HepG2 (cell line): ENCODE results near the gene KIRREL3. TPM values are rescaled to one million over a fixed set of nuclear protein-coding genes. Genes with fewer than 3 reads are reported as not detected.

Experiments
- ATAC-seq: fragments of 200-7000 bp; cut with Tn5 transposase; 3 replicates; pipeline ENCODE4 v1.9.1; 2020; ENCODE audit warnings: mild to moderate bottlenecking, moderate library complexity
- BruUV-seq: library from RNA; stranded (reverse); fragments of 400-500 nt; replicated peaks from 2 replicates; lab custom pipeline; 2021; lab: Mats Ljungman, UMichigan
- CTCF ChIA-PET: fragments of 300-600 bp; formaldehyde crosslinking; extraction: SDS; loops from one replicate; lab custom pipeline; 2021; ENCODE audit warnings: low total read pairs, inconsistent platforms, low intra/inter-chr PET ratio; lab: Yijun Ruan, JAX
- POLR2A ChIA-PET: fragments of 350-600 bp; sonication (Branson Sonifier 250); formaldehyde crosslinking; loops from one replicate; lab custom pipeline; 2020; ENCODE audit warnings: antibody characterized with exemption, inconsistent platforms; lab: Yijun Ruan, JAX
- DNase-seq: peaks from one replicate; pipeline ENCODE4 v3.0.0-alpha.2; 2015; ENCODE audit warnings: low spot score
- FAIRE-seq: peaks from 3 replicates; lab custom pipeline; 2011; peaks lifted over from hg19 to GRCh38; lab: Jason Lieb, UNC
- H2AFZ ChIP-seq: one replicate; pipeline ENCODE4 v1.6.1; 2011; ENCODE audit warnings: low read length, inconsistent platforms
- H3K27ac ChIP-seq: fragments of 300-600 bp; 3 replicates; pipeline ENCODE4 v1.8.0; 2011; ENCODE audit warnings: mixed run types, mild to moderate bottlenecking, mixed read lengths, low read length, inconsistent platforms; ENCODE audit not compliant: insufficient read depth; ENCODE audit errors: extremely low read length
- H3K27me3 ChIP-seq, 2 experiments: fragments of 200-600 bp in 1 of 2; 2 replicates in 1 of 2; 3 replicates in 1 of 2; pipeline versions ENCODE4 v1.6.0 to v1.8.0; 2011; ENCODE audit warnings: low read length in 2 of 2, mild to moderate bottlenecking in 2 of 2, moderate library complexity in 2 of 2, inconsistent platforms in 1 of 2; ENCODE audit not compliant: insufficient read depth in 2 of 2, control insufficient read depth in 1 of 2
- H3K36me3 ChIP-seq, 2 experiments: fragments of 200-600 bp in 1 of 2; replicated peaks in 1 of 2; 2 replicates in 1 of 2; 3 replicates in 1 of 2; pipeline versions ENCODE4 v1.5.1 to v1.8.0; 2011; ENCODE audit warnings: low read length in 2 of 2, inconsistent platforms in 1 of 2; ENCODE audit not compliant: insufficient read depth in 2 of 2, control insufficient read depth in 1 of 2
- H3K4me1 ChIP-seq: 2 replicates; pipeline ENCODE4 v1.5.1; 2012; ENCODE audit warnings: low read length, inconsistent platforms; ENCODE audit not compliant: insufficient read depth
- H3K4me2 ChIP-seq: 2 replicates; pipeline ENCODE4 v1.6.0; 2011; ENCODE audit warnings: low read depth, low read length, inconsistent platforms
- H3K4me3 ChIP-seq, 3 experiments: fragments of 200-600 bp in 1 of 3; sonication (generic), shearing (Covaris generic) in 1 of 3; replicated peaks in 1 of 3; 2 replicates each; pipeline ENCODE4 v1.5.1; 2011 to 2016; ENCODE audit warnings: low read length in 3 of 3, inconsistent platforms in 2 of 3, low read depth in 2 of 3, mild to moderate bottlenecking in 2 of 3, control low read depth in 1 of 3, mixed read lengths in 1 of 3; ENCODE audit not compliant: insufficient read depth in 1 of 3
- H3K79me2 ChIP-seq: one replicate; pipeline ENCODE4 v1.6.1; 2011; ENCODE audit warnings: low read length, inconsistent platforms; ENCODE audit not compliant: insufficient read depth
- H3K9ac ChIP-seq: 2 replicates; pipeline ENCODE4 v1.6.0; 2011; ENCODE audit warnings: mild to moderate bottlenecking, low read depth, low read length, inconsistent platforms; ENCODE audit not compliant: insufficient read depth
- H3K9me3 ChIP-seq: 2 replicates; pipeline ENCODE4 v1.5.1; 2012; ENCODE audit warnings: mild to moderate bottlenecking, low read length
- H4K20me1 ChIP-seq: 2 replicates; pipeline ENCODE4 v1.6.0; 2011; ENCODE audit warnings: inconsistent platforms, mild to moderate bottlenecking, low read length, moderate library complexity; ENCODE audit not compliant: insufficient read depth
- CBFB ChIP-seq: sonication (generic); formaldehyde crosslinking; IDR thresholded peaks from 2 replicates; pipeline ENCODE4 v1.4.0; 2020; ENCODE audit warnings: missing genetic modification reagents
- ETV5 ChIP-seq: IDR thresholded peaks from 2 replicates; pipeline ENCODE4 v1.6.1; 2018; ENCODE audit warnings: missing biosample characterization, missing genetic modification reagents, inconsistent platforms, borderline replicate concordance
- SMARCE1 ChIP-seq: fragments of 450-650 bp; IDR thresholded peaks from 2 replicates; pipeline ENCODE4 v1.6.1; 2017; ENCODE audit warnings: borderline replicate concordance
- ZBTB44 ChIP-seq: sonication (generic); formaldehyde crosslinking; IDR thresholded peaks from 2 replicates; pipeline ENCODE4 v1.4.0; 2020; ENCODE audit warnings: missing genetic modification reagents
- ZNF563 ChIP-seq: sonication (generic); formaldehyde crosslinking; IDR thresholded peaks from 2 replicates; pipeline ENCODE4 v1.8.0; 2022; ENCODE audit warnings: mild to moderate bottlenecking, moderate library complexity, missing genetic modification reagents
- ZNF569 ChIP-seq: sonication (generic); formaldehyde crosslinking; IDR thresholded peaks from 2 replicates; pipeline ENCODE4 v1.5.0; 2020; ENCODE audit warnings: mild to moderate bottlenecking, missing genetic modification reagents, moderate library complexity, borderline replicate concordance
- WGBS: methylation state at CpG from one replicate; pipeline ENCODE4 v1.1.6; 2017; ENCODE audit warnings: low lambda C conversion rate; 5-methylcytosine and 5-hydroxymethylcytosine counted together
- in situ Hi-C: cut with HindIII; loops from 2 replicates; pipeline ENCODE4 v1.10.0; 2017; ENCODE audit warnings: low pct_unique_long_range_greater_than_20kb; ENCODE audit not compliant: extremely low pct_ligation_motif_present
- intact Hi-C: fragments of 100-400 bp; cut with micrococcal nuclease; formaldehyde crosslinking; loops from one replicate; pipeline ENCODE4 v1.10.0; 2022; ENCODE audit not compliant: unreplicated experiment
- polyA plus RNA-seq, 8 experiments: library from polyadenylated mRNA; depleted of rRNA in 3 of 8; stranded (reverse) in 7 of 8; unstranded in 1 of 8; fragments of >200 nt; fragmentation: Illumina TruSeq in 4 of 8; extraction: Trizol in 4 of 8; gene quantifications; 2 replicates each; pipeline versions ENCODE4 v1.2.1 to v1.2.3, GENCODE V29; 2011 to 2016; ENCODE audit warnings: low read depth in 4 of 8, missing spikeins in 1 of 8, mixed read lengths in 1 of 8; ENCODE audit not compliant: insufficient read depth in 1 of 8
- total RNA-seq, 5 experiments: library from RNA; depleted of rRNA; stranded (reverse); fragments of >200 nt; fragmentation: Illumina TruSeq; extraction: Trizol; gene quantifications; 2 replicates each; pipeline ENCODE4 v1.2.3, GENCODE V29; 2016; ENCODE audit warnings: low read depth in 1 of 5
- TF ChIP-seq, protein P1 (sequence below): sonication (generic); formaldehyde crosslinking; IDR thresholded peaks from 2 replicates; pipeline ENCODE4 v1.4.0; 2020; ENCODE audit warnings: missing genetic modification reagents

Gene KIRREL3
- total and polyA plus RNA-seq, 2 of the 13 experiments (the other 11 are each of a cell fraction or from before 2014, with no cell fraction given): not detected

DNA sequence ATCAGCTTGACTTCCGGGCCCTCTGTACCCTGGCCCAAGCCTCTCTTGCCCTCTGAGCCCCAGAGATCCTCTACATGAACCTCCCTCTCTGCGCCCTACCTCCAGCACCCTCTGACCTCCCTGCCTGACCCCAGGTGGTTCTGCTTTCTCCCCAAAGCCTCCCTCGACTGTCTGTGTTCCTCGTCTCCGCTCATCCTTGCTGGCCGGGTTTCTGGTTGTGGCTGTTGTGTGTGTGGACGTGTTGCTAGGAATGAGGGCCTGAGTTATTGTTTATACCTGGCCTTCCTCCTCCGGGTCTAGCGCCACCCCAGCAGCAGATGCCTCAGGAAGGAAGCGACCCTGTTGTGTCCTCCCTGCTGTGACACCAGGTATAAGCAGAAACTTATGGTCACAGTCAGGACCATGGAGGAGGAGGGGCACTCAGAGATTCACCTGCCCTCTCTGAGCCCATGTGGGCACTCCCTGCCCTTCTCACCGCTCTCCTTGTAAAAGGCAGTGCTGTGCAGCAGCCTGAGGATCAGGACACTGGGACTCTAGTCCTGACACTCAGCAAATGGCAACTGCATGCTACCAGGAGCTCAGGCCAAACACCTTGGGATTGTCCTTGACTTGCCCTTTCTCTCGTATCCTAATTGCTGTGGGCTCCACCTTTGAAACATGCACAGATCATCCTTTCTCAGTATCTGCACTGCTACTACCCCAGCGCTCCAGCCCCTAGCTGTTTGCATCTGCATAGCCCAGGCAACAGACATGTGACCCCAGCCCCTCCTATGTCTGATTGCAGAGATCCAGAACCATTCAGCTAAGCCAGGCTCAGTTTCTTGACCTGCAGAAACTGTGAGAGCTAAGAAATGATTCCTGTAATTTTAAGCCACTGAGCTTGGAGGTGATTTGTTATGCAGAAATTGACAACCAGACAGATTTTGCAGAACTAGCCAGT lies 505.0 kb downstream of the KIRREL3 start:
- ChIA-PET POLR2A (no interaction called here), CTCF (no interaction called here)
- no peak for FAIRE-seq
- no peaks in the 10 kb centered on the region for H3K4me1 ChIP-seq
- DNase-seq: no peak
- ATAC-seq: peak; percentile 50
- no peak overlapping the region for H3K9ac ChIP-seq
- H3K4me2 ChIP-seq: no peak overlapping the region
- TF ChIP-seq ZNF563 (CRISPR knock-in tag) (no peak), ETV5 (CRISPR knock-in tag) (no peak), CBFB (CRISPR knock-in tag) (no peak), ZNF569 (CRISPR knock-in tag) (no peak), SMARCE1 (no peak), ZBTB44 (CRISPR knock-in tag) (no peak)
- TF ChIP-seq, protein P1, sequence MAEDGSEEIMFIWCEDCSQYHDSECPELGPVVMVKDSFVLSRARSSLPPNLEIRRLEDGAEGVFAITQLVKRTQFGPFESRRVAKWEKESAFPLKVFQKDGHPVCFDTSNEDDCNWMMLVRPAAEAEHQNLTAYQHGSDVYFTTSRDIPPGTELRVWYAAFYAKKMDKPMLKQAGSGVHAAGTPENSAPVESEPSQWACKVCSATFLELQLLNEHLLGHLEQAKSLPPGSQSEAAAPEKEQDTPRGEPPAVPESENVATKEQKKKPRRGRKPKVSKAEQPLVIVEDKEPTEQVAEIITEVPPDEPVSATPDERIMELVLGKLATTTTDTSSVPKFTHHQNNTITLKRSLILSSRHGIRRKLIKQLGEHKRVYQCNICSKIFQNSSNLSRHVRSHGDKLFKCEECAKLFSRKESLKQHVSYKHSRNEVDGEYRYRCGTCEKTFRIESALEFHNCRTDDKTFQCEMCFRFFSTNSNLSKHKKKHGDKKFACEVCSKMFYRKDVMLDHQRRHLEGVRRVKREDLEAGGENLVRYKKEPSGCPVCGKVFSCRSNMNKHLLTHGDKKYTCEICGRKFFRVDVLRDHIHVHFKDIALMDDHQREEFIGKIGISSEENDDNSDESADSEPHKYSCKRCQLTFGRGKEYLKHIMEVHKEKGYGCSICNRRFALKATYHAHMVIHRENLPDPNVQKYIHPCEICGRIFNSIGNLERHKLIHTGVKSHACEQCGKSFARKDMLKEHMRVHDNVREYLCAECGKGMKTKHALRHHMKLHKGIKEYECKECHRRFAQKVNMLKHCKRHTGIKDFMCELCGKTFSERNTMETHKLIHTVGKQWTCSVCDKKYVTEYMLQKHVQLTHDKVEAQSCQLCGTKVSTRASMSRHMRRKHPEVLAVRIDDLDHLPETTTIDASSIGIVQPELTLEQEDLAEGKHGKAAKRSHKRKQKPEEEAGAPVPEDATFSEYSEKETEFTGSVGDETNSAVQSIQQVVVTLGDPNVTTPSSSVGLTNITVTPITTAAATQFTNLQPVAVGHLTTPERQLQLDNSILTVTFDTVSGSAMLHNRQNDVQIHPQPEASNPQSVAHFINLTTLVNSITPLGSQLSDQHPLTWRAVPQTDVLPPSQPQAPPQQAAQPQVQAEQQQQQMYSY (CRISPR knock-in tag): no peak
- TF ChIP-seq, all 625 proteins: peak for 0
- peaks cover 2 to 51% of the 10 kb centered on the region in 2 experiments; a peak in 4 of 5 replicates for H3K27me3 ChIP-seq
- 43% methylated on average over 8 of the region's 13 CpGs for WGBS
- H3K36me3 ChIP-seq: no peaks in the 10 kb centered on the region
- no peaks in the 10 kb centered on the region for H3K79me2 ChIP-seq
- no peak overlapping the region for H2AFZ ChIP-seq
- no peaks in the 10 kb centered on the region for H4K20me1 ChIP-seq
- no peak overlapping the region for H3K4me3 ChIP-seq
- intact Hi-C loops (no loop called here), in situ Hi-C loops (no loop called here)
- H3K9me3 ChIP-seq: no peaks in the 10 kb centered on the region
- BruUV-seq: no TSS peak
- no peak overlapping the region for H3K27ac ChIP-seq
